ENCODE measurements around the gene PAPLN. TPM values are rescaled to one million over a fixed set of nuclear protein-coding genes. Genes with fewer than 3 reads are reported as not detected.

The PAPLN gene
- polyA plus RNA-seq (4.7 to 18.6 TPM (median 8.2 TPM) in 3 replicates), polyA minus RNA-seq (4.1 to 11.0 TPM (median 7.7 TPM) in 3 replicates)
- polyA plus RNA-seq (2011; ENCODE audit: low read depth), result 8.2 TPM
- polyA plus RNA-seq (2011; cell fraction: cytosol; rRNA removed), result 2.9 and 3.6 TPM in 2 replicates
- 47.3 and 63.7 TPM in 2 replicates for polyA plus RNA-seq (2011; cell fraction: nucleus; rRNA removed)
- 2.9 and 6.9 TPM in 2 replicates for polyA plus RNA-seq (2012; ENCODE audit: low replicate concordance)
- 4.8 TPM for polyA minus RNA-seq (2011; cell fraction: cytosol; rRNA and poly(A)+ RNA removed)
- polyA minus RNA-seq (2011; cell fraction: nucleus; rRNA and poly(A)+ RNA removed), result 18.5 and 20.1 TPM in 2 replicates

GRCh38 chr14:73237219-73237785 is at the start of gene PAPLN:
Gene PAPLN, plus strand, starts transcription at chr14:73237506. Its CDS starts 2,273 bp downstream, at chr14:73239779.
- Histone ChIP-seq H3K9me1 (ENCODE audit: control insufficient read depth, extremely low read depth, insufficient read depth, low read length) (peaks cover 3% of the 10 kb centered on the region), H3K27ac (ENCODE audit: control insufficient read depth, insufficient read depth, low read length) (no peak within 1 kb of the TSS), H3K9ac (ENCODE audit: control insufficient read depth, extremely low read depth, insufficient read depth, low read length) (peak within 1 kb of the TSS; percentile 20), H3K79me2 (ENCODE audit: control insufficient read depth, insufficient read depth, low read length) (no peaks in the 10 kb centered on the region), H3K36me3 (ENCODE audit: control insufficient read depth in 2 of 2, extremely low read depth in 1 of 2, insufficient read depth in 2 of 2, low read length in 2 of 2) (no peaks in the 10 kb centered on the region), H3K4me1 (ENCODE audit: control insufficient read depth, extremely low read depth, insufficient read depth, low read length) (peaks cover 39% of the 10 kb centered on the region), H3K27me3 (ENCODE audit: control insufficient read depth, extremely low read depth, insufficient read depth, low read length) (peaks cover 78% of the 10 kb centered on the region), H3K4me2 (ENCODE audit: control insufficient read depth, extremely low read depth, insufficient read depth, low read depth, low read length) (peak within 1 kb of the TSS; percentile 89), H3K9me3 (ENCODE audit: control insufficient read depth, low read depth, low read length) (no peaks in the 10 kb centered on the region), H2AFZ (ENCODE audit: control insufficient read depth, low read length) (peak within 1 kb of the TSS; percentile 27), H3K4me3 (ENCODE audit: control insufficient read depth in 2 of 3, extremely low read depth in 1 of 3, insufficient read depth in 2 of 3, low read depth in 1 of 3, low read length in 3 of 3) (peak within 1 kb of the TSS; percentile 43 to 56 (median 46)), H4K20me1 (ENCODE audit: control insufficient read depth, extremely low read depth, insufficient read depth, low read length) (peaks cover 3% of the 10 kb centered on the region)
- DNase-seq (ENCODE audit: low read depth, low spot score) (no peak), FAIRE-seq (no peak)
- dilution Hi-C loops (cut with MboI; ENCODE audit: extremely low pct_ligation_motif_present, low sequenced_read_pairs), result no loop called here
- TF ChIP-seq EZH2 (IDR thresholded peaks at IDR 0.05; ENCODE audit: low read length) (peak; percentile 93), CTCF (optimal IDR thresholded peaks at IDR 0.05 in 1 of 3, IDR thresholded peaks at IDR 0.05 in 1 of 3, conservative IDR thresholded peaks at IDR 0.05 in 1 of 3; ENCODE audit: extremely low read depth in 1 of 3, insufficient read depth in 2 of 3, low read length in 3 of 3) (no peak)

- H3K9me1 ChIP-seq (ENCODE audit: control insufficient read depth, extremely low read depth, insufficient read depth, low read length), result no peaks in the 10 kb centered on the region
- no peaks in the 10 kb centered on the region for H4K20me1 ChIP-seq (ENCODE audit: control insufficient read depth, extremely low read depth, insufficient read depth, low read length)
- H3K4me2 ChIP-seq (ENCODE audit: control insufficient read depth, extremely low read depth, insufficient read depth, low read depth, low read length), result no peak overlapping the region
- H3K79me2 ChIP-seq (ENCODE audit: control insufficient read depth, insufficient read depth, low read length), result no peaks in the 10 kb centered on the region
- H3K9ac ChIP-seq (ENCODE audit: control insufficient read depth, extremely low read depth, insufficient read depth, low read length), result no peak overlapping the region
- FAIRE-seq (no peak), DNase-seq (ENCODE audit: low read depth, low spot score) (no peak)
- no peak overlapping the region for H3K27ac ChIP-seq (ENCODE audit: control insufficient read depth, insufficient read depth, low read length)
- no peaks in the 10 kb centered on the region for H3K9me3 ChIP-seq (ENCODE audit: control insufficient read depth, low read depth, low read length)
- peaks cover 9 to 11% of the 10 kb centered on the region in 2 experiments for H3K36me3 ChIP-seq (ENCODE audit: control insufficient read depth in 2 of 2, extremely low read depth in 1 of 2, insufficient read depth in 2 of 2, low read length in 2 of 2)
- no peaks in the 10 kb centered on the region for H3K4me1 ChIP-seq (ENCODE audit: control insufficient read depth, extremely low read depth, insufficient read depth, low read length)
- no peaks in the 10 kb centered on the region for H3K27me3 ChIP-seq (ENCODE audit: control insufficient read depth, extremely low read depth, insufficient read depth, low read length)
- TF ChIP-seq CTCF (optimal IDR thresholded peaks at IDR 0.05 in 1 of 3, IDR thresholded peaks at IDR 0.05 in 1 of 3, conservative IDR thresholded peaks at IDR 0.05 in 1 of 3; ENCODE audit: extremely low read depth in 1 of 3, insufficient read depth in 2 of 3, low read length in 3 of 3) (no peak), EZH2 (IDR thresholded peaks at IDR 0.05; ENCODE audit: low read length) (no peak)
- H2AFZ ChIP-seq (ENCODE audit: control insufficient read depth, low read length), result no peak overlapping the region
- dilution Hi-C loops (cut with MboI; ENCODE audit: extremely low pct_ligation_motif_present, low sequenced_read_pairs), result no loop called here
- no peak overlapping the region for H3K4me3 ChIP-seq (ENCODE audit: control insufficient read depth in 2 of 3, extremely low read depth in 1 of 3, insufficient read depth in 2 of 3, low read depth in 1 of 3, low read length in 3 of 3)
These were observed 48.8 kb upstream of the PAPLN start for GRCh38 chr14:73188501-73188911.
